ENCODE results near the gene MRPS14.
"Not testable (repeated sequence)": the region's sequence is repeated elsewhere in the genome, so short reads cannot be mapped to it uniquely, and the experiment has no call there.

MRPS14 gene

DNA sequence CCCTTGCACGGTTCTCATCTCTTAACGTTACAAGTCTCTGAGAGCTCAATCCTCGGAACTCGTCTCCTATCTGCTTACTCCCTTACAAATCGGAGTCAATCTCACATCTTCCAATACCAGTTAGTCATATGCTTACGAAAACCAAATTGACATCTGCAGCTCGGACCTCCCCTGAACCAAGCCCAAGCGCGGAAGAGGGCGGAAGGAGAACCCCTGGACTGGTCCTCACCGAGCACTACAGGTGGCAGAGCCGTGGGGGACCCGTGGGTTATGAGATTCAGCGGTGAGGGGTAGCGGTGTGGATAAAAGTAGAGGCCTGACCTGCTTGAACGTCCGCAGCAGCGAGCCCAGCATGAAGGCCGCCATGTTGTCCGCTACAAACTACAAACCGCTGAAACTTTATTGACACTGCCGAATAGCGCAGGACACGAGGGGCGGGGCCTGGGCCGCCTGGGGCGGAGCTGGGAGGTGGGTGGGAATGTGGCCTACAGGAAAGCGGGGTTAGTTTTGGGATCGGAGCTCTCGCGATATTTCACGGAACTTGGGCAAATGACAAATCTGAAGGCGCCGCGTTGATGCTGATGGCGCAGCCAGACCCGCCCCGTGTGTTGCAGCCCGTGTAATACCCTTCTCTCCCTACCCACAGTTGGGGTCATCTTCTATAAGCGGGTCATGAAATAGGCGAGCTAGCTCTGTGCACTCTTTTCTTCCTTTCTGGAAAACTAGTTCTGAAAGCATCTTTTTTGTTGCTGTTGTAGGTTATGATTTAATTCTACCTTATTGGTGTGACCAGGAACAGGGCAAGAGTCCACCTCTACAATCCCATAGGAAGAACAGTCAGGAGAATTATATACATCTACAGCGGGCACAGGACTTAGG, at the start of gene MRPS14:
Gene MRPS14 (minus strand): TSS at position 383 of the 879 bp plus-strand sequence. CDS start 17 bp downstream, at position 366.
- peak; percentile 98 for DNase-seq

- DNase-seq = peak; percentile 25
Observed at GRCh38 chr1:175072099-175072951, 49.1 kb upstream of the MRPS14 start.

DNA sequence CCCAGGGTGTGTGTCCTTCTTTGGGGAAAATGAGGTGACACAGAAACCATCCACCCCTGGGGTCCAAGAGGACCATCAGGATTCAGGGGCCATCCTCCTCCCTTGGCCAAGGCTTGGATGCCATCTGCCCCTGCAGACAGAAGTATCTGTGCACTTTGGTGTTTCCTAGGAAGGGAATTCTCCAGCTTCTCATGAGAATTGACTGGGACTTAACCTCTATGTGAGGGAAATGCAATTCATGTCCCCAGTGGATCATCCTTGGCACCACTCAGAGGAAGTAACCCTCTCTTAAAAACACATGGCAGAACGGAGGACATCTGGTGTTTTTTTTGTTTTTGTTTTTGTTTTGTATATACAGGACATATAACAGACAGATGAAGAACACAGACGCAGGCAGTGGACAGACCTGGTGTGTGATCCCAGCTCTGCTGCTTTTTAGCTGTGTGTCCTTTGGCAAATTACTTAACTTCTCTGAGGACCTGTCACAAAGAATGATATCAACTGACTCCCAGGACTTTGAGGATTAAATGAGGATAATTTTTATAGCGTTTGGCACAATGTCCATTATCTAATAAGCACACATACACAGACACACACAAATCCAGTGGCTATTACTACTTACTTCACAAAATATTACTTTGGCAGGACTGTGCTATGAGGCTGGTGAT, 48.2 kb upstream of the MRPS14 start:
- DNase-seq = no peak

- DNase-seq = no peak
Observed at GRCh38 chr1:175070818-175071217, 47.6 kb upstream of the MRPS14 start.

DNA sequence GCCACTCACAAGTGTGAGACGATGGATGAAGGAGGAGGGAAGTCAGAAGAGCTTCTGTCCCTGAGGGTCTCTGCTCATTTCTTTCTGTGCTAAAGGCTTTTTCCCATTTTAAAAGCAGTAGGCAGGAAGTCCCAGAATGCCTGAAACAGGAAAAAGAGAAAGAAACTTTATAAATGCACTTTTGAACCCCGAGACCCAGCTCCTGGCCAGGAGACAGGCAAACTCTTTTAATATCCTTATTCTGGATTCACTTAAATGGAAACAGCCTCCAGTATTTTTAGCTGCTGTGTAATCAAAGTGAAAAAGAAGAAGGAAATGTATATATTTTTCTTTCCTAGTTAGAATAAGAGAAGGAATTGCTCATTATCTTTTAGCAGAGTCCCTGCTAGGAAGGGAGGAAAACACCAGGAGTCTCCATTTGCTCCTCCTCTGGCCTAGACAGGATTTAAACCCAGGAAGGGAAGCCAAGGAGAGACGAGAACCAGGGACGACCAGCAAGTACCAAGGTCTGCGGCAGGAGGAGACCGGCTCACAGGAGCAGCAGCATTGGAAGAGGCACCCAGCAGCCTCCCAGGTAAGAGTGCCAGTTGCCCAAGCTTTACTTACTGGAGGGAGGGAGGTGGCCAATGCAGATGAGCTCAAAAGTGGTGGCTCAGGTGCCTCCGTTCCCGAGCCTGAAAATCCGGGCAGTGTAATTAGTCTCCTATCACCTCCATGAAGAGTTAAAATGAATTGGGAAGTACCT, 44.3 kb upstream of the MRPS14 start, which contains the start of gene TNN:
Gene TNN (plus strand): TSS at position 472 of the 745 bp plus-strand sequence. CDS start 9,586 bp downstream, outside the sequence.
- no peak for DNase-seq

GRCh38 chr1:175062858-175063257, 39.6 kb upstream of the MRPS14 start:
- no peak for DNase-seq

GRCh38 chr1:175062339-175062738, 39.1 kb upstream of the MRPS14 start:
- no peak for DNase-seq

DNA sequence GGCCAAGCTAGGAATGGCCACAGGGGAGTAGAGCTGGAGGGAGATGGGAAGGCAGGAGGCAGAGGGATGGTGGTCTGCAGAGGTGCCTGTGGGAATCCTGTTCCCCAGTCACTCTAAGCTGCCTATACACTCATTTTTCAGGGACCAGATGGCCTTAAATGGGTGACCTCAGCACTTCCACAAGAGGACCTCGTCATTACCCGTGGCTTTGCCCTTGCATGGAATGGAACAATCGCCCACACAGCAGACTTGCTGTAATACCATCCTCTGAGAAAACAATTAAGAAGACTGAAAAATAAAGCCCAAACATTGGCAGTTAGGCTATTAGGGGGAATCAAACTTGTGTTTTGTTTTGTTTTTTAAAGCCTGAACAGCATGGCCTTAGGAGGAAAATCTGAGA, 31.5 kb upstream of the MRPS14 start:
- no peak for DNase-seq

GRCh38 chr1:175050992-175051391, 27.8 kb upstream of the MRPS14 start:
- no peak for DNase-seq

DNA sequence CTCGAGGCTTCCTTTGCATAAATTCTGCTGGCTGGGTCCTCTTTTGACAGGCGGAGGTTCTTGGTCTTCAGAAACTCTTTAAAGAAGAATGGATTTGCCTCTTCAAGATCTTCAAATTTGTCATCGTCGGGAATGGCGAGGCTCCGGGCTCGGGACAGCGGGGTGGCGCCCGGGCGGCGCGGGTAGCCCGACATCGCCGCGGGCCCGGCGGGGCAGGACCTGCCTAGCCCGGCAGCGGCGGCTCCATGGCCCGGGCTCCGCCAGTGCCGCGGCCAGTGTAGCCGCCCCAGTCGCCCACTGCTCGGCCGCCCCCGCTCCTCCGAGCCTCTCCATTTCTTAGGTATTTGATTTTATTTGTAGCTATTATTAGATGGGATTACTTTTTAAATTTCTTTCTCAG, 22.3 kb upstream of the MRPS14 start:
- DNase-seq = no peak

GRCh38 chr1:175045097-175045496, 21.9 kb upstream of the MRPS14 start:
- no peak for DNase-seq

DNA sequence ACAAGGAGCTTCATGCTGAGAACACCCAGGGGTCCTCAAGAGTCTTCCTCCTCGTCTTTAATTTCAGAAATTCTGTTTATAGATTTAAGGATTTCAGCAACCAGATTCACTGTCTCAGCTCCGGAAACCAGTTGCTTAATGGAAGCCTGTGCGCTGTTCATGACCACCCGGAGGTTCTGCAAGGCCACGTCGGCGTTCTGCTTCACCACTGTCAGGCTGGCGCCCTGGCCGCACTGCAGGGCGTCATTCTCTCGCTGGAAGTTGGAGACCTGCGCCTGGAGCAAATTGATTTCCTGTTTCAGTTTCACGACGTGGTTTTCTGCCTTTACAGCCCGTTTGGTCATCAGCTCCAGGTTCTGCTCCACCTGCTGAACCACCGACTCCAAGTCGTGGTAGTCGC, 21.4 kb upstream of the MRPS14 start:
- DNase-seq = not testable (repeated sequence)

DNA sequence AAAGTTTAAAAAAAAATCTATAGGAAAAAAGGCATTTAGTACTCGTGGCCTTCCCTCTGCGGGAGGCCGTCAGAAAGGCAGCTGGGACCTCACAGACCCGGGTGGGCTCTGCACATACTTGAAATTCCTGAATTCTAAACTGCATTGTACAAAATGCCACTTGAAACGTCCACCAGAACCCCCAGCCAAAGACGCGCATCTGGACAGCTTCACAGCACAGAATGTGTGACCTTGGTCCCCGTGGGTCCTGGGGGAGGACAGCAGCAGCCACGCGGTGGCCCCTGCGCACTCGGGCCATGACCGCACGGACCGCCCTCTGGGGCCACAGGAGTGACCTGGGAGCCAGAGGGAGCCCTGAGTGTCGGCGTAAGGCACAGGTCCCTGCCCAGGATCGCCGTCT, 20.6 kb upstream of the MRPS14 start:
- DNase-seq = no peak

DNA sequence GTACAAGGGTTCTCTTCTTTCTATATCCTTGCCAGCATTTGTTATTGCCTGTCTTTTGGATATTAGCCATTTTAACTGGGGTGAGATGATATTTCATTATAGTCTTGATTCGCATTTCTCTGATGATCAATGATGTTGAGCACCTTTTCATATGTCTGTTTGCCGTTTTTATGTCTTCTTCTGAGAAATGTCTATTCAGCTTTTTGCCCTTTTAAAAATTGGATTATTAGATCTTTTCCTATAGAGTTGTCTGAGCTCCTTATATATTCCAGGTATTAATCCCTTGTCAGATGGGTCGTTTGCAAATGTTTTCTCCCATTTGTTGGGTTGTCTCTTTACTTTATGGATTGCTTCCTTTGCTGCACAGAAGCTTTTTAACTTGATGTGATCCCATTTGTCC, 19.4 kb upstream of the MRPS14 start:
- no peak for DNase-seq

DNA sequence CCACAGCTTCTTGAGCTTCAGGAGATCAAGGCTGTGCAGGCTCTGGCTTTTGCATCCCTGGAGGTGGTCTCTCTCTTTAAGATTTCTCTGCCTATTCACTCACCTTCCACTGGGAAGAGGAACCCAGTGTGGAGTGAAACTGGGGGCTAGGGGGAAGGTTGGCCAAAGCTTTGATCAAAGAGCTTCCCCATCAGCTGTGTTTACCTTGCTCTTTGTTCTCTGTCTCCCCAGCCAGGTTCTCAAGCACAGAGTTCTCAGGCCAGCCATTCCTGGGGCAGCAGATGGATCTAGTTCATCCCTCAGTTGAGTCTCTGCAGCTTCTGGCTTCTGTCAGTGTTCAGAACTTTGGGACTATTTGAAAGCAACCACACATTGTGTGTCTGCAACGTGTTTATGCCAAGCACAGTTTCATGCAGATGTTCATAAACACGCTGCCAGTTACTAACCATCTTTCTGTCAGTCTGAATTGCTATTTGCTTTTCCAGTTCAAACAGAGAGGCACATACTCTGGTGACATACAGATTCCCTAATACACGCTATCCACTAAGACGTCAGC, 17.2 kb upstream of the MRPS14 start:
- no peak for DNase-seq

- no peak for DNase-seq
Observed at GRCh38 chr1:175037416-175037815, 14.2 kb upstream of the MRPS14 start.

DNA sequence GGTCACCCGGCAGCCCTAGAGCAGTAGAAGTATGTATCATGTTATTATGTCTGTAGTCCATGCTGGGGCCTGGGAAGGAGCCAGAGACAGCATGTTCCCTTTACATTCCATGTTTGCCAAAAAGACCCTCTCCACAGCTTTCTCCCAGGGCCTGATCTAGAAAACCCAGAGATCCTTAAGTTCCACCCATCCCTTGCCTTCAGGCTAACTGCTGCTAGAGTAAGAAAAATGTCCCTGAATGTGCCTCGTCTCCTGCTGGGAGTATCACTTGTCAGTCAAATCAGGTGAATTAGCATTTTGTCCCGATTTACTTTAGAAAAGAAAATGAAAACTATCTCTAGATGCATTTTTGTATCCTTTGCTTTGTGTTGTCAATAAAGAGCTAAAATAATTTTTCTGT, 13.3 kb upstream of the MRPS14 start:
- DNase-seq = no peak

- no peak for DNase-seq
Observed at GRCh38 chr1:175035865-175036264, 12.6 kb upstream of the MRPS14 start.

- no peak for DNase-seq
Observed at GRCh38 chr1:175034775-175035174, 11.6 kb upstream of the MRPS14 start.

DNA sequence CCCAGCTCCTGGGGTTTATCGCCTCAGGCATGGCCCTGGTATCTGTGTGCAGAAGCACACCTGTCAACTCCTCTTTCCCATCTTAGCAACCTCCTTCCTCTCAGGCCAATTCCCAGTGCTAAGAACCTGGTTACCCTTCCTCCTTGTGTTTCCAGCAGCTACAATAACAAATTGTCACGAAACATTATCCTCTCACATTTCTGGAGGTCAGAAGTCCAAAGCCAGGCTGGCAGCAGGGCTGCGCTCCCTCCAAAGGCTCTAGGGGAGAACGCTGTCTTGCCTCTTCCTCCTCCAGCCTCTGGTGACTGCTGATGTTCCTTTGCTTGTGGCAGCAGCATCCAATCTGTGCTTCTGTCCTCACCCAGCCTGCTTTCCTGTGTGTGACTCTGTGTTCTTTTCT, 10.7 kb upstream of the MRPS14 start:
- no peak for DNase-seq

GRCh38 chr1:175024773-175025172, 1.5 kb upstream of the MRPS14 start:
- no peak for DNase-seq

- not testable (repeated sequence) for DNase-seq
Observed at GRCh38 chr1:175023922-175024242, 657 bp upstream of the MRPS14 start.

All from stimulated activated CD4-positive, alpha-beta T cell treated with anti-CD3 and anti-CD28 coated beads, Interleukin-4, amount 100 ng/mL, for 1 hour (primary cell).